Measurements from ENCODE around the gene COLEC12. TPM values are rescaled to one million over a fixed set of nuclear protein-coding genes. Genes with fewer than 3 reads are reported as not detected.
A peak's percentile ranks its signal among the peaks of the same experiment; 100 is the strongest.

COLEC12 gene
- total and polyA plus RNA-seq, 7 experiments from 2014 or later = 0.12 to 0.35 (median 0.19) TPM; not detected in 4

- no peak overlapping the region for H3K4me3 Mint-ChIP-seq
- ChIA-PET CTCF (no interaction called here), POLR2A (no interaction called here)
- Histone ChIP-seq H3K4me3 (ENCODE audit: low read length) (no peak overlapping the region), H3K4me1 (ENCODE audit: control insufficient read depth in 2 of 2, insufficient read depth in 2 of 2, low read length in 2 of 2) (no peaks in the 10 kb centered on the region), H3K27ac (ENCODE audit: low read depth, low read length) (no peak overlapping the region), H3K9me3 (ENCODE audit: control insufficient read depth in 2 of 3, low read length in 3 of 3) (no peaks in the 10 kb centered on the region), H3K36me3 (ENCODE audit: control insufficient read depth in 2 of 3, insufficient read depth in 3 of 3, low read length in 3 of 3) (no peaks in the 10 kb centered on the region), H3K27me3 (ENCODE audit: control insufficient read depth in 2 of 2, insufficient read depth in 2 of 2, low read length in 2 of 2) (no peaks in the 10 kb centered on the region)
- no peaks in the 10 kb centered on the region for H3K9me3 Mint-ChIP-seq
- no peaks in the 10 kb centered on the region for H3K36me3 Mint-ChIP-seq
- ATAC-seq (no peak), DNase-seq (no peak)
- peaks cover 0 to 9% (median 4%) of the 10 kb centered on the region in 5 donors for H3K27me3 Mint-ChIP-seq
- no peak overlapping the region for H3K27ac Mint-ChIP-seq
- peaks cover 0 to 2% (median 0%) of the 10 kb centered on the region in 7 donors for H3K4me1 Mint-ChIP-seq
- intact Hi-C loops (cut with micrococcal nuclease) = no loop called here
These were observed 133.9 kb downstream of the COLEC12 start for GRCh38 chr18:366466-367061.

GRCh38 chr18:365651-366050 lies 134.8 kb downstream of the COLEC12 start:
- Histone ChIP-seq H3K36me3 (ENCODE audit: control insufficient read depth in 2 of 3, insufficient read depth in 3 of 3, low read length in 3 of 3) (no peaks in the 10 kb centered on the region), H3K9me3 (ENCODE audit: control insufficient read depth in 2 of 3, low read length in 3 of 3) (no peaks in the 10 kb centered on the region), H3K27ac (ENCODE audit: low read depth, low read length) (no peak overlapping the region), H3K4me1 (ENCODE audit: control insufficient read depth in 2 of 2, insufficient read depth in 2 of 2, low read length in 2 of 2) (no peaks in the 10 kb centered on the region), H3K27me3 (ENCODE audit: control insufficient read depth in 2 of 2, insufficient read depth in 2 of 2, low read length in 2 of 2) (no peaks in the 10 kb centered on the region), H3K4me3 (ENCODE audit: low read length) (no peak overlapping the region)
- Mint-ChIP-seq H3K27me3 (peaks cover 3 to 9% (median 5%) of the 10 kb centered on the region in 5 donors), H3K4me3 (no peak overlapping the region), H3K4me1 (peaks cover 0 to 2% (median 0%) of the 10 kb centered on the region in 7 donors), H3K36me3 (no peaks in the 10 kb centered on the region), H3K9me3 (no peaks in the 10 kb centered on the region), H3K27ac (no peak overlapping the region)
- no peak for DNase-seq
- ATAC-seq = no peak
- ChIA-PET CTCF (no interaction called here), POLR2A (no interaction called here)
- intact Hi-C loops (cut with micrococcal nuclease) = no loop called here

- H3K27ac Mint-ChIP-seq = no peak overlapping the region
- peaks cover 0 to 2% (median 0%) of the 10 kb centered on the region in 7 donors for H3K4me1 Mint-ChIP-seq
- Histone ChIP-seq H3K9me3 (ENCODE audit: control insufficient read depth in 2 of 3, low read length in 3 of 3) (no peaks in the 10 kb centered on the region), H3K27me3 (ENCODE audit: control insufficient read depth in 2 of 2, insufficient read depth in 2 of 2, low read length in 2 of 2) (no peaks in the 10 kb centered on the region), H3K27ac (ENCODE audit: low read depth, low read length) (no peak overlapping the region), H3K4me3 (ENCODE audit: low read length) (no peak overlapping the region), H3K4me1 (ENCODE audit: control insufficient read depth in 2 of 2, insufficient read depth in 2 of 2, low read length in 2 of 2) (no peaks in the 10 kb centered on the region), H3K36me3 (ENCODE audit: control insufficient read depth in 2 of 3, insufficient read depth in 3 of 3, low read length in 3 of 3) (no peaks in the 10 kb centered on the region)
- no peak for DNase-seq
- no peak for ATAC-seq
- ChIA-PET CTCF (no interaction called here), POLR2A (no interaction called here)
- no peaks in the 10 kb centered on the region for H3K9me3 Mint-ChIP-seq
- H3K27me3 Mint-ChIP-seq = peaks cover 3 to 9% (median 5%) of the 10 kb centered on the region in 5 donors
- H3K4me3 Mint-ChIP-seq = no peak overlapping the region
- no peaks in the 10 kb centered on the region for H3K36me3 Mint-ChIP-seq
- intact Hi-C loops (cut with micrococcal nuclease) = no loop called here
These were observed 136.2 kb downstream of the COLEC12 start for GRCh38 chr18:364256-364826.

- Histone ChIP-seq H3K27me3 (ENCODE audit: control insufficient read depth in 2 of 2, insufficient read depth in 2 of 2, low read length in 2 of 2) (no peaks in the 10 kb centered on the region), H3K4me3 (ENCODE audit: low read length) (no peak overlapping the region), H3K27ac (ENCODE audit: low read depth, low read length) (no peak overlapping the region), H3K36me3 (ENCODE audit: control insufficient read depth in 2 of 3, insufficient read depth in 3 of 3, low read length in 3 of 3) (no peaks in the 10 kb centered on the region), H3K9me3 (ENCODE audit: control insufficient read depth in 2 of 3, low read length in 3 of 3) (no peaks in the 10 kb centered on the region), H3K4me1 (ENCODE audit: control insufficient read depth in 2 of 2, insufficient read depth in 2 of 2, low read length in 2 of 2) (no peaks in the 10 kb centered on the region)
- H3K36me3 Mint-ChIP-seq = no peaks in the 10 kb centered on the region
- H3K4me3 Mint-ChIP-seq = no peak overlapping the region
- DNase-seq (no peak), ATAC-seq (no peak)
- POLR2A ChIA-PET = no interaction called here
- intact Hi-C loops (cut with micrococcal nuclease) = no loop called here
- peaks cover 0 to 2% (median 0%) of the 10 kb centered on the region in 7 donors for H3K4me1 Mint-ChIP-seq
- H3K27ac Mint-ChIP-seq = peak overlapping the region in 1 of 9 donors; percentile 31
- CTCF ChIA-PET = no interaction called here
- H3K27me3 Mint-ChIP-seq = peaks cover 0 to 9% (median 5%) of the 10 kb centered on the region in 5 donors
- no peaks in the 10 kb centered on the region for H3K9me3 Mint-ChIP-seq
These were observed 137.0 kb downstream of the COLEC12 start for GRCh38 chr18:363301-364085.

GRCh38 chr18:362311-363290 lies 137.9 kb downstream of the COLEC12 start:
- Mint-ChIP-seq H3K9me3 (no peaks in the 10 kb centered on the region), H3K27me3 (peaks cover 0 to 9% (median 5%) of the 10 kb centered on the region in 5 donors), H3K27ac (peak overlapping the region in 1 of 9 donors; percentile 31), H3K4me1 (peaks cover 0 to 2% (median 0%) of the 10 kb centered on the region in 7 donors), H3K4me3 (no peak overlapping the region), H3K36me3 (no peaks in the 10 kb centered on the region)
- Histone ChIP-seq H3K27ac (ENCODE audit: low read depth, low read length) (no peak overlapping the region), H3K4me1 (ENCODE audit: control insufficient read depth in 2 of 2, insufficient read depth in 2 of 2, low read length in 2 of 2) (no peaks in the 10 kb centered on the region), H3K27me3 (ENCODE audit: control insufficient read depth in 2 of 2, insufficient read depth in 2 of 2, low read length in 2 of 2) (no peaks in the 10 kb centered on the region), H3K4me3 (ENCODE audit: low read length) (no peak overlapping the region), H3K36me3 (ENCODE audit: control insufficient read depth in 2 of 3, insufficient read depth in 3 of 3, low read length in 3 of 3) (no peaks in the 10 kb centered on the region), H3K9me3 (ENCODE audit: control insufficient read depth in 2 of 3, low read length in 3 of 3) (no peaks in the 10 kb centered on the region)
- ChIA-PET POLR2A (no interaction called here), CTCF (no interaction called here)
- no peak for ATAC-seq
- no peak for DNase-seq
- intact Hi-C loops (cut with micrococcal nuclease) = no loop called here

GRCh38 chr18:361941-362310 lies 138.6 kb downstream of the COLEC12 start:
- Mint-ChIP-seq H3K4me1 (peaks cover 0 to 2% (median 0%) of the 10 kb centered on the region in 7 donors), H3K4me3 (no peak overlapping the region), H3K9me3 (no peaks in the 10 kb centered on the region), H3K27me3 (peaks cover 0 to 9% (median 5%) of the 10 kb centered on the region in 5 donors), H3K27ac (no peak overlapping the region), H3K36me3 (no peaks in the 10 kb centered on the region)
- H3K36me3 ChIP-seq (ENCODE audit: control insufficient read depth in 2 of 3, insufficient read depth in 3 of 3, low read length in 3 of 3) = no peaks in the 10 kb centered on the region
- H3K27ac ChIP-seq (ENCODE audit: low read depth, low read length) = no peak overlapping the region
- POLR2A ChIA-PET = no interaction called here
- H3K4me1 ChIP-seq (ENCODE audit: control insufficient read depth in 2 of 2, insufficient read depth in 2 of 2, low read length in 2 of 2) = no peaks in the 10 kb centered on the region
- intact Hi-C loops (cut with micrococcal nuclease) = no loop called here
- no peaks in the 10 kb centered on the region for H3K9me3 ChIP-seq (ENCODE audit: control insufficient read depth in 2 of 3, low read length in 3 of 3)
- CTCF ChIA-PET = no interaction called here
- DNase-seq (no peak), ATAC-seq (no peak)
- H3K4me3 ChIP-seq (ENCODE audit: low read length) = no peak overlapping the region
- no peaks in the 10 kb centered on the region for H3K27me3 ChIP-seq (ENCODE audit: control insufficient read depth in 2 of 2, insufficient read depth in 2 of 2, low read length in 2 of 2)

Data from naive thymus-derived CD4-positive, alpha-beta T cell (primary cell).